Neutrophil (primary cell): ENCODE measurements around the gene RNF41.

Source experiments
- H3K27ac ChIP-seq: fragments of 200-600 bp; sonication (generic); 2 replicates; pipeline ENCODE4 v1.5.1; 2016; ENCODE audit warnings: mild to moderate bottlenecking, moderate library complexity
- H3K27me3 ChIP-seq: fragments of 200-600 bp; sonication (generic); 2 replicates; pipeline ENCODE4 v1.6.0; 2016; ENCODE audit warnings: mild to moderate bottlenecking
- H3K36me3 ChIP-seq: fragments of 200-600 bp; sonication (generic); 2 replicates; pipeline ENCODE4 v1.5.1; 2017
- H3K4me1 ChIP-seq, 2 experiments: fragments of 200-600 bp in 1 of 2; sonication (generic) in 1 of 2; 1 replicate in 1 of 2; 2 replicates in 1 of 2; pipeline versions ENCODE4 v1.5.1 to v1.6.1; 2013 to 2016; ENCODE audit warnings: low read depth in 1 of 2, low read length in 1 of 2, mild to moderate bottlenecking in 1 of 2, moderate library complexity in 1 of 2; ENCODE audit not compliant: control insufficient read depth in 1 of 2, insufficient read depth in 1 of 2
- H3K4me3 ChIP-seq, 2 experiments: fragments of 200-600 bp in 1 of 2; sonication (generic) in 1 of 2; 1 replicate in 1 of 2; 2 replicates in 1 of 2; pipeline ENCODE4 v1.5.1; 2013 to 2016; ENCODE audit warnings: low read depth in 1 of 2, low read length in 1 of 2, mild to moderate bottlenecking in 1 of 2, moderate library complexity in 1 of 2
- H3K9me3 ChIP-seq: fragments of 200-600 bp; sonication (generic); 2 replicates; pipeline ENCODE4 v1.5.1; 2016
- CTCF ChIP-seq: fragments of 200-600 bp; sonication (generic); IDR thresholded peaks from 2 replicates; pipeline ENCODE4 v1.5.1; 2016; ENCODE audit warnings: antibody characterized with exemption

RNF41 gene

GRCh38 chr12:56224102-56224701 lies 2.5 kb upstream of the RNF41 start, which contains the start of gene NABP2:
Gene NABP2 (plus strand): TSS chr12:56224342. CDS start chr12:56224857, 515 bp downstream.
- Histone ChIP-seq H3K4me3 (peak within 1 kb of the TSS; percentile 75 to 77), H3K4me1 (peaks cover 48% of the 10 kb centered on the region in 2 experiments), H3K36me3 (no peaks in the 10 kb centered on the region), H3K9me3 (no peaks in the 10 kb centered on the region), H3K27me3 (no peaks in the 10 kb centered on the region), H3K27ac (peak within 1 kb of the TSS; percentile 93)
- TF ChIP-seq CTCF: peak; percentile 97

GRCh38 chr12:56223571-56224101 lies 1.9 kb upstream of the RNF41 start:
- no peaks in the 10 kb centered on the region for H3K9me3 ChIP-seq
- H3K4me1 ChIP-seq: peaks cover 48% of the 10 kb centered on the region in 2 experiments
- H3K27ac ChIP-seq: peak overlapping the region; percentile 93
- H3K36me3 ChIP-seq: no peaks in the 10 kb centered on the region
- TF ChIP-seq CTCF: no peak
- no peaks in the 10 kb centered on the region for H3K27me3 ChIP-seq
- peak overlapping the region; percentile 75 to 77 for H3K4me3 ChIP-seq

- Histone ChIP-seq H3K27ac (peak overlapping the region; percentile 93), H3K4me3 (peak overlapping the region; percentile 84 to 85), H3K27me3 (no peaks in the 10 kb centered on the region), H3K4me1 (peaks cover 48% of the 10 kb centered on the region in 2 experiments), H3K9me3 (no peaks in the 10 kb centered on the region), H3K36me3 (peaks cover 3% of the 10 kb centered on the region)
- TF ChIP-seq CTCF: no peak
These were observed 791 bp upstream of the RNF41 start for GRCh38 chr12:56222531-56222895.

GRCh38 chr12:56221232-56221756 lies 428 bp downstream of the RNF41 start:
- Histone ChIP-seq H3K36me3 (peaks cover 14% of the 10 kb centered on the region), H3K4me3 (peak overlapping the region; percentile 84 to 85), H3K4me1 (peaks cover 48% of the 10 kb centered on the region in 2 experiments), H3K27ac (peak overlapping the region; percentile 93), H3K27me3 (no peaks in the 10 kb centered on the region), H3K9me3 (no peaks in the 10 kb centered on the region)
- no peak for TF ChIP-seq CTCF

GRCh38 chr12:56220611-56221231 lies 1.0 kb downstream of the RNF41 start:
- no peaks in the 10 kb centered on the region for H3K27me3 ChIP-seq
- no peak for TF ChIP-seq CTCF
- peak overlapping the region; percentile 84 to 85 for H3K4me3 ChIP-seq
- peak overlapping the region; percentile 93 for H3K27ac ChIP-seq
- H3K9me3 ChIP-seq: no peaks in the 10 kb centered on the region
- peaks cover 48% of the 10 kb centered on the region in 2 experiments for H3K4me1 ChIP-seq
- peaks cover 19% of the 10 kb centered on the region for H3K36me3 ChIP-seq
